OCI-LY1 (cell line): Measurements from ENCODE around the gene MRPL38.

Experiments
- H2AFZ ChIP-seq: fragments of 200-600 bp; sonication (generic), shearing (Covaris generic); 2 replicates; pipeline ENCODE4 v1.6.0; 2014; ENCODE audit warnings: antibody characterized with exemption, mild to moderate bottlenecking, low read length
- H3F3A ChIP-seq: fragments of 200-600 bp; sonication (generic), shearing (Covaris generic); 2 replicates; pipeline ENCODE4 v1.6.0; 2014; ENCODE audit warnings: mild to moderate bottlenecking, antibody characterized with exemption, low read length, moderate library complexity; ENCODE audit not compliant: insufficient read depth
- H3K27ac ChIP-seq: fragments of 200-600 bp; sonication (generic); 2 replicates; pipeline ENCODE4 v1.5.1; 2014; ENCODE audit warnings: low read length, mixed run types, mild to moderate bottlenecking, low read depth; ENCODE audit not compliant: poor library complexity, severe bottlenecking
- H3K27me3 ChIP-seq: fragments of 200-600 bp; sonication (generic); 2 replicates; pipeline ENCODE4 v1.6.0; 2014; ENCODE audit warnings: antibody characterized with exemption, mild to moderate bottlenecking, low read length, moderate library complexity; ENCODE audit not compliant: insufficient read depth
- H3K36me3 ChIP-seq: fragments of 200-600 bp; sonication (generic); 2 replicates; pipeline ENCODE4 v1.6.1; 2014; ENCODE audit warnings: mild to moderate bottlenecking, antibody characterized with exemption, low read length, moderate library complexity, mixed read lengths; ENCODE audit not compliant: insufficient read depth
- H3K4me1 ChIP-seq: fragments of 200-600 bp; sonication (generic); 2 replicates; pipeline ENCODE4 v1.5.1; 2014; ENCODE audit warnings: mild to moderate bottlenecking, low read length, moderate library complexity; ENCODE audit not compliant: insufficient read depth, severe bottlenecking
- H3K4me2 ChIP-seq: fragments of 200-600 bp; sonication (generic), shearing (Covaris generic); 2 replicates; pipeline ENCODE4 v1.6.1; 2014; ENCODE audit warnings: low read length
- H3K4me3 ChIP-seq: fragments of 200-600 bp; sonication (generic); 2 replicates; pipeline ENCODE4 v1.5.1; 2014; ENCODE audit warnings: low read length, low read depth, mild to moderate bottlenecking, mixed read lengths; ENCODE audit not compliant: poor library complexity, severe bottlenecking
- H3K79me2 ChIP-seq: fragments of 200-600 bp; shearing (Covaris generic); 2 replicates; pipeline ENCODE4 v1.6.1; 2016; ENCODE audit warnings: mixed run types, low read length, mixed read lengths; ENCODE audit not compliant: insufficient read depth
- H3K9ac ChIP-seq: fragments of 200-600 bp; sonication (generic), shearing (Covaris generic); 2 replicates; pipeline ENCODE4 v1.6.1; 2014; ENCODE audit warnings: mild to moderate bottlenecking, low read length, mixed read lengths
- H3K9me2 ChIP-seq: fragments of 200-600 bp; sonication (generic), shearing (Covaris generic); 2 replicates; pipeline ENCODE4 v1.6.1; 2014; ENCODE audit warnings: low read depth, mild to moderate bottlenecking, low read length, mixed read lengths
- H3K9me3 ChIP-seq: fragments of 200-600 bp; shearing (Covaris generic); 2 replicates; pipeline ENCODE4 v1.6.1; 2014; ENCODE audit warnings: low read length, mixed read lengths
- H4K20me1 ChIP-seq: fragments of 200-600 bp; sonication (generic), shearing (Covaris generic); 2 replicates; pipeline ENCODE4 v1.6.0; 2016; ENCODE audit warnings: mild to moderate bottlenecking, low read length; ENCODE audit not compliant: insufficient read depth
- CTCF ChIP-seq: fragments of 200-600 bp; sonication (generic), shearing (Covaris generic); IDR thresholded peaks from 2 replicates; pipeline ENCODE4 v1.5.1; 2017; ENCODE audit warnings: mild to moderate bottlenecking, antibody characterized with exemption, low read length, moderate library complexity, mixed read lengths
- EZH2 ChIP-seq: fragments of 200-600 bp; sonication (generic), shearing (Covaris generic); IDR thresholded peaks from 2 replicates; pipeline ENCODE4 v1.8.0; 2017; ENCODE audit warnings: borderline replicate concordance, mixed run types, mild to moderate bottlenecking, antibody characterized with exemption, low read length, moderate library complexity, mixed read lengths

The MRPL38 gene

GRCh38 chr17:75878174-75878998 lies 26.3 kb downstream of the MRPL38 start, which contains the start of gene TRIM47:
TRIM47 (minus strand) TSS chr17:75878581; CDS start chr17:75878548, 33 bp downstream.
- H3K4me1 ChIP-seq: peaks cover 35% of the 10 kb centered on the region
- H3F3A ChIP-seq: 0 out of 2 replicates have a peak, but pooled peaks cover 6% of the 10 kb centered on the region
- peak within 1 kb of the TSS; percentile 82 for H3K4me2 ChIP-seq
- no peak for TF ChIP-seq EZH2
- TF ChIP-seq CTCF: no peak
- no peak within 1 kb of the TSS for H2AFZ ChIP-seq
- peak within 1 kb of the TSS; percentile 63 for H3K9ac ChIP-seq
- no peaks in the 10 kb centered on the region for H3K9me2 ChIP-seq
- H3K79me2 ChIP-seq: no peaks in the 10 kb centered on the region
- no peaks in the 10 kb centered on the region for H4K20me1 ChIP-seq
- no peaks in the 10 kb centered on the region for H3K36me3 ChIP-seq
- H3K27ac ChIP-seq: no peak within 1 kb of the TSS
- no peaks in the 10 kb centered on the region for H3K9me3 ChIP-seq
- H3K27me3 ChIP-seq: peaks cover 4% of the 10 kb centered on the region; the same call in 1 of the 2 replicates
- peak within 1 kb of the TSS; percentile 62 for H3K4me3 ChIP-seq

- Histone ChIP-seq H3K9me3 (no peaks in the 10 kb centered on the region), H3K36me3 (no peaks in the 10 kb centered on the region), H3F3A (0 out of 2 replicates have a peak, but pooled peaks cover 6% of the 10 kb centered on the region), H3K9ac (peak overlapping the region; percentile 63), H3K4me2 (peak overlapping the region; percentile 82), H4K20me1 (no peaks in the 10 kb centered on the region), H3K27me3 (peaks cover 4% of the 10 kb centered on the region; the same call in 1 of the 2 replicates), H3K27ac (no peak overlapping the region), H3K79me2 (no peaks in the 10 kb centered on the region), H3K4me3 (peak overlapping the region; percentile 62), H2AFZ (no peak overlapping the region), H3K4me1 (peaks cover 37% of the 10 kb centered on the region), H3K9me2 (no peaks in the 10 kb centered on the region)
- no peak for TF ChIP-seq EZH2
- peak; percentile 35 for TF ChIP-seq CTCF
These were observed 26.9 kb downstream of the MRPL38 start for GRCh38 chr17:75877752-75878173.

- no peaks in the 10 kb centered on the region for H3K36me3 ChIP-seq
- no peak overlapping the region for H2AFZ ChIP-seq
- H3K9me2 ChIP-seq: no peaks in the 10 kb centered on the region
- peak overlapping the region; percentile 82 for H3K4me2 ChIP-seq
- H3K27ac ChIP-seq: peak overlapping the region; percentile 59
- H3K4me3 ChIP-seq: peak overlapping the region; percentile 62
- peaks cover 4% of the 10 kb centered on the region; the same call in 1 of the 2 replicates for H3K27me3 ChIP-seq
- no peaks in the 10 kb centered on the region for H3F3A ChIP-seq
- H3K9me3 ChIP-seq: no peaks in the 10 kb centered on the region
- peak overlapping the region; percentile 63 for H3K9ac ChIP-seq
- peaks cover 40% of the 10 kb centered on the region for H3K4me1 ChIP-seq
- TF ChIP-seq CTCF (no peak), EZH2 (no peak)
- no peaks in the 10 kb centered on the region for H3K79me2 ChIP-seq
- no peaks in the 10 kb centered on the region for H4K20me1 ChIP-seq
These were observed 27.5 kb downstream of the MRPL38 start for GRCh38 chr17:75876938-75877751.
